Gastrocnemius medialis (tissue), 4 donors: Measurements from ENCODE around the gene KIR2DL1. TPM values are rescaled to one million over a fixed set of nuclear protein-coding genes. Genes with fewer than 3 reads are reported as not detected.
"Not testable (repeated sequence)": the region's sequence is repeated elsewhere in the genome, so short reads cannot be mapped to it uniquely, and the experiment has no call there.

ENCODE experiments used
- ATAC-seq, 2 donors: fragments of 150-250 bp; one replicate each; pipeline ENCODE4 v1.9.1; 2016
- DNase-seq, 2 donors: peaks; one replicate each; pipeline ENCODE4 v3.0.0-alpha.2; 2019
- H3K27ac ChIP-seq, 4 donors: fragments of 200-600 bp; sonication (generic); 1 replicate in 1 of 4; 2 replicates in 3 of 4; pipeline ENCODE4 v1.5.1; 2016 to 2018; ENCODE audit warnings: mild to moderate bottlenecking in 2 of 4, moderate library complexity in 1 of 4
- H3K27me3 ChIP-seq, 3 donors: fragments of 200-600 bp; sonication (generic) in 2 of 3; 1 replicate in 1 of 3; 2 replicates in 2 of 3; pipeline versions ENCODE4 v1.5.1 to v1.6.0; 2016 to 2019; ENCODE audit warnings: mild to moderate bottlenecking in 1 of 3, moderate library complexity in 1 of 3
- H3K36me3 ChIP-seq, 2 donors: fragments of 200-600 bp; sonication (generic) in 1 of 2; one replicate each; pipeline ENCODE4 v1.5.1; 2017 to 2018
- H3K4me1 ChIP-seq, 2 donors: fragments of 200-600 bp; sonication (generic) in 1 of 2; one replicate each; pipeline ENCODE4 v1.5.1; 2016 to 2017; ENCODE audit warnings: mild to moderate bottlenecking in 2 of 2
- H3K4me3 ChIP-seq, 4 donors: fragments of 200-600 bp; sonication (generic) in 3 of 4; 1 replicate in 1 of 4; 2 replicates in 3 of 4; pipeline ENCODE4 v1.5.1; 2016 to 2019; ENCODE audit warnings: mild to moderate bottlenecking in 2 of 4
- H3K9me3 ChIP-seq, 3 donors: fragments of 200-600 bp; sonication (generic) in 2 of 3; 1 replicate in 1 of 3; 2 replicates in 2 of 3; pipeline ENCODE4 v1.5.1; 2016 to 2019
- CTCF ChIP-seq, 5 experiments: fragments of 450-650 bp in 3 of 5; fragments of 200-600 bp in 2 of 5; sonication (generic) in 2 of 5; IDR thresholded peaks in 4 of 5; conservative IDR thresholded peaks in 1 of 5; 1 replicate in 4 of 5; 2 replicates in 1 of 5; pipeline ENCODE4 v1.5.1; 2016 to 2019; ENCODE audit warnings: antibody characterized with exemption in 5 of 5, mild to moderate bottlenecking in 3 of 5, moderate library complexity in 3 of 5
- POLR2A ChIP-seq, 2 donors: fragments of 450-650 bp; IDR thresholded peaks; one replicate each; pipeline ENCODE4 v1.6.1; 2017; ENCODE audit warnings: antibody characterized with exemption in 2 of 2, mild to moderate bottlenecking in 2 of 2, moderate library complexity in 2 of 2
- in situ Hi-C, 4 donors: fragments of 200-750 bp; cut with MboI; loops; one replicate each; pipeline versions ENCODE4 v1.15.0 to v1.8.0; 2017; ENCODE audit warnings: low sequenced_read_pairs in 4 of 4
- intact Hi-C: fragments of 100-400 bp; cut with DNase I; formaldehyde crosslinking; loops from one replicate; pipeline ENCODE4 v1.15.1; 2023; ENCODE audit warnings: low total_unique reads
- total RNA-seq, 4 donors: library from RNA; depleted of rRNA; stranded (reverse); fragments of >200 nt; gene quantifications; one replicate each; pipeline versions ENCODE4 v1.1.0 to v1.2.3, GENCODE V29; 2016

KIR2DL1 gene
- not detected for total RNA-seq

- in situ Hi-C loops, H3K27ac ChIP-seq, H3K4me3 ChIP-seq, H3K27me3 ChIP-seq, H3K4me1 ChIP-seq, H3K9me3 ChIP-seq, H3K36me3 ChIP-seq, ATAC-seq, DNase-seq: not testable (repeated sequence)
- intact Hi-C loops, result loop anchor here (10.0 kb wide), 1 partner anchor 75 kb away; no protein-coding TSS in a partner anchor
Observed at GRCh38 chr19:54769646-54770045, at the start of gene KIR2DL1. TSS of gene KIR2DL1 (plus strand) at chr19:54769793. CDS start at chr19:54769851, 58 bp downstream.

GRCh38 chr19:54724142-54724541 is 45.5 kb upstream of the KIR2DL1 start, which contains the start of gene KIR3DL3:
TSS of gene KIR3DL3 (plus strand) at chr19:54724442. CDS start at chr19:54724497, 55 bp downstream.
- no peak within 1 kb of the TSS for H3K4me3 ChIP-seq
- H3K36me3 ChIP-seq, result no peaks in the 10 kb centered on the region
- DNase-seq, result no peak
- H3K4me1 ChIP-seq, result no peaks in the 10 kb centered on the region
- no peaks in the 10 kb centered on the region for H3K9me3 ChIP-seq
- in situ Hi-C loops, result no loop called here
- no peak for ATAC-seq
- no peaks in the 10 kb centered on the region for H3K27me3 ChIP-seq
- TF ChIP-seq POLR2A (IDR thresholded peaks at IDR 0.05) (no peak), CTCF (IDR thresholded peaks at IDR 0.05 in 4 of 5, conservative IDR thresholded peaks at IDR 0.05 in 1 of 5) (no peak)
- no peak within 1 kb of the TSS for H3K27ac ChIP-seq
- intact Hi-C loops, result no loop called here

- no peak overlapping the region for H3K27ac ChIP-seq
- no peak overlapping the region for H3K4me3 ChIP-seq
- TF ChIP-seq CTCF (IDR thresholded peaks at IDR 0.05 in 4 of 5, conservative IDR thresholded peaks at IDR 0.05 in 1 of 5) (no peak), POLR2A (IDR thresholded peaks at IDR 0.05) (no peak)
- no peaks in the 10 kb centered on the region for H3K36me3 ChIP-seq
- intact Hi-C loops (no loop called here), in situ Hi-C loops (no loop called here)
- H3K4me1 ChIP-seq, result no peaks in the 10 kb centered on the region
- DNase-seq, result no peak
- no peak for ATAC-seq
- no peaks in the 10 kb centered on the region for H3K9me3 ChIP-seq
- no peaks in the 10 kb centered on the region for H3K27me3 ChIP-seq
Observed at GRCh38 chr19:54724644-54725043, 44.9 kb upstream of the KIR2DL1 start.

DNA sequence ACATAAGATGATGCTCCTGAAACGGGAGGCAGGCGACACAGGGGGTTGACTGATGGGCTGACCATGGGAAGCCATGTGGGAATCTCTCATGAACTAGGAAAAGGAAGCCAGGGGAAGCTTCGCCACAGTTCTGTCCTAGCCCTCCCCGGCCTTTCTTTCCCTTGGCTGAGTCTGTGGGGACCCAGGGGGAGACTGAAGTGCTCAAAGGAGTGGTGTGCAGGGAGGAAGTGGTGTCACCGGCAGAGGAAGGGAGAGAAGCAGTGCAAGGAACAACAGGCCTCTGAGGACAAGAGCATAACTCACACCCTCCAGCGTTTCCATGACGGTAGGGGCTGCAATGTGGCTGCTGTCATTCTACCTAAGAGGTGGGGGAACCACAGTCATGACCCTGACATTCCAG is 44.3 kb upstream of the KIR2DL1 start:
- no peaks in the 10 kb centered on the region for H3K4me1 ChIP-seq
- no peak overlapping the region for H3K4me3 ChIP-seq
- H3K27me3 ChIP-seq, result no peaks in the 10 kb centered on the region
- H3K9me3 ChIP-seq, result no peaks in the 10 kb centered on the region
- intact Hi-C loops, result no loop called here
- no peak for TF ChIP-seq CTCF (IDR thresholded peaks at IDR 0.05 in 4 of 5, conservative IDR thresholded peaks at IDR 0.05 in 1 of 5)
- no peak for TF ChIP-seq POLR2A (IDR thresholded peaks at IDR 0.05)
- H3K36me3 ChIP-seq, result no peaks in the 10 kb centered on the region
- in situ Hi-C loops, result no loop called here
- no peak for DNase-seq
- no peak overlapping the region for H3K27ac ChIP-seq
- no peak for ATAC-seq

DNA sequence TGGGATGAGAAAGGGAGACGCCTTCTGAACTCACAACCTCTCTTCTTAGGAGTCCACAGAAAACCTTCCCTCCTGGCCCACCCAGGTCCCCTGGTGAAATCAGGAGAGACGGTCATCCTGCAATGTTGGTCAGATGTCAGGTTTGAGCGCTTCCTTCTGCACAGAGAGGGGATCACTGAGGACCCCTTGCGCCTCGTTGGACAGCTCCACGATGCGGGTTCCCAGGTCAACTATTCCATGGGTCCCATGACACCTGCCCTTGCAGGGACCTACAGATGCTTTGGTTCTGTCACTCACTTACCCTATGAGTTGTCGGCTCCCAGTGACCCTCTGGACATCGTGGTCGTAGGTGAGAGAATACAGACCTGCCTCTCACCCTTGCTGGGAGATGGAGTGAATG is 42.0 kb upstream of the KIR2DL1 start:
- no peak for DNase-seq
- Histone ChIP-seq H3K4me1 (no peaks in the 10 kb centered on the region), H3K36me3 (no peaks in the 10 kb centered on the region), H3K27ac (no peak overlapping the region), H3K27me3 (no peaks in the 10 kb centered on the region), H3K4me3 (no peak overlapping the region), H3K9me3 (no peaks in the 10 kb centered on the region)
- in situ Hi-C loops, result no loop called here
- intact Hi-C loops, result no loop called here
- no peak for TF ChIP-seq POLR2A (IDR thresholded peaks at IDR 0.05)
- TF ChIP-seq CTCF (IDR thresholded peaks at IDR 0.05 in 4 of 5, conservative IDR thresholded peaks at IDR 0.05 in 1 of 5), result no peak
- ATAC-seq, result no peak
